ENCODE data around the gene GLB1L3.
"Not testable (repeated sequence)": the region's sequence is repeated elsewhere in the genome, so short reads cannot be mapped to it uniquely, and the experiment has no call there.

GLB1L3 gene

GRCh38 chr11:134273317-134273712 is 2.9 kb upstream of the GLB1L3 start:
- in situ Hi-C loops (cut with HindIII; ENCODE audit: low sequenced_read_pairs) = no loop called here

- in situ Hi-C loops (cut with HindIII; ENCODE audit: low sequenced_read_pairs) = no loop called here
These were observed 1.0 kb upstream of the GLB1L3 start for GRCh38 chr11:134275188-134275533.

GRCh38 chr11:134276396-134277182 is 410 bp downstream of the GLB1L3 start:
- in situ Hi-C loops (cut with HindIII; ENCODE audit: low sequenced_read_pairs) = no loop called here

- in situ Hi-C loops (cut with HindIII; ENCODE audit: low sequenced_read_pairs) = no loop called here
These were observed 1.2 kb downstream of the GLB1L3 start for GRCh38 chr11:134277183-134278001.

- in situ Hi-C loops (cut with HindIII; ENCODE audit: low sequenced_read_pairs) = no loop called here
These were observed 2.2 kb downstream of the GLB1L3 start for GRCh38 chr11:134278356-134278755.

GRCh38 chr11:134281635-134282034 is 5.5 kb downstream of the GLB1L3 start:
- in situ Hi-C loops (cut with HindIII; ENCODE audit: low sequenced_read_pairs) = not testable (repeated sequence)

- in situ Hi-C loops (cut with HindIII; ENCODE audit: low sequenced_read_pairs) = no loop called here
These were observed 6.2 kb downstream of the GLB1L3 start for GRCh38 chr11:134282121-134283045.

- in situ Hi-C loops (cut with HindIII; ENCODE audit: low sequenced_read_pairs) = no loop called here
These were observed 7.5 kb downstream of the GLB1L3 start for GRCh38 chr11:134283461-134284230.

GRCh38 chr11:134284349-134284748 is 8.2 kb downstream of the GLB1L3 start:
- in situ Hi-C loops (cut with HindIII; ENCODE audit: low sequenced_read_pairs) = not testable (repeated sequence)

GRCh38 chr11:134287561-134287960 is 11.4 kb downstream of the GLB1L3 start:
- in situ Hi-C loops (cut with HindIII; ENCODE audit: low sequenced_read_pairs) = loop anchor here (5.0 kb wide), 1 partner anchor 105 kb away; no protein-coding TSS in a partner anchor

- in situ Hi-C loops (cut with HindIII; ENCODE audit: low sequenced_read_pairs) = loop anchor here (5.0 kb wide), 1 partner anchor 104 kb away; no protein-coding TSS in a partner anchor
These were observed 12.3 kb downstream of the GLB1L3 start for GRCh38 chr11:134288486-134288885.

GRCh38 chr11:134289167-134289566 is 13.0 kb downstream of the GLB1L3 start:
- in situ Hi-C loops (cut with HindIII; ENCODE audit: low sequenced_read_pairs) = loop anchor here (5.0 kb wide), 1 partner anchor 103 kb away; no protein-coding TSS in a partner anchor

- in situ Hi-C loops (cut with HindIII; ENCODE audit: low sequenced_read_pairs) = loop anchor here (5.0 kb wide), 1 partner anchor 103 kb away; no protein-coding TSS in a partner anchor
These were observed 13.6 kb downstream of the GLB1L3 start for GRCh38 chr11:134289789-134290188.

- in situ Hi-C loops (cut with HindIII; ENCODE audit: low sequenced_read_pairs) = no loop called here
These were observed 14.5 kb downstream of the GLB1L3 start for GRCh38 chr11:134290646-134291045.

GRCh38 chr11:134291196-134291595 is 15.0 kb downstream of the GLB1L3 start:
- in situ Hi-C loops (cut with HindIII; ENCODE audit: low sequenced_read_pairs) = no loop called here

GRCh38 chr11:134292661-134293060 is 16.5 kb downstream of the GLB1L3 start:
- in situ Hi-C loops (cut with HindIII; ENCODE audit: low sequenced_read_pairs) = no loop called here

- in situ Hi-C loops (cut with HindIII; ENCODE audit: low sequenced_read_pairs) = no loop called here
These were observed 17.2 kb downstream of the GLB1L3 start for GRCh38 chr11:134293119-134294113.

GRCh38 chr11:134294664-134295063 is 18.5 kb downstream of the GLB1L3 start:
- in situ Hi-C loops (cut with HindIII; ENCODE audit: low sequenced_read_pairs) = no loop called here

GRCh38 chr11:134312223-134312622 is 36.0 kb downstream of the GLB1L3 start:
- in situ Hi-C loops (cut with HindIII; ENCODE audit: low sequenced_read_pairs) = no loop called here

Data from endothelial cell of hepatic sinusoid (primary cell).